Globus pallidus (tissue), 1 donor: ENCODE measurements around the gene POU3F4.

Source experiments
- DNase-seq: peaks from one replicate; pipeline ENCODE4 v3.0.0-alpha.2; 2015; ENCODE audit warnings: low spot score

POU3F4 gene

GRCh38 chrX:83508006-83508405 lies at the start of gene POU3F4:
Gene POU3F4 (plus strand): TSS chrX:83508290. CDS start chrX:83508325, 35 bp downstream.
- DNase-seq, result peak; percentile 61

- peak; percentile 15 for DNase-seq
Measured at GRCh38 chrX:83469551-83469950, 38.5 kb upstream of the POU3F4 start.

- no peak for DNase-seq
Measured at GRCh38 chrX:83495898-83496297, 12.2 kb upstream of the POU3F4 start.

DNA sequence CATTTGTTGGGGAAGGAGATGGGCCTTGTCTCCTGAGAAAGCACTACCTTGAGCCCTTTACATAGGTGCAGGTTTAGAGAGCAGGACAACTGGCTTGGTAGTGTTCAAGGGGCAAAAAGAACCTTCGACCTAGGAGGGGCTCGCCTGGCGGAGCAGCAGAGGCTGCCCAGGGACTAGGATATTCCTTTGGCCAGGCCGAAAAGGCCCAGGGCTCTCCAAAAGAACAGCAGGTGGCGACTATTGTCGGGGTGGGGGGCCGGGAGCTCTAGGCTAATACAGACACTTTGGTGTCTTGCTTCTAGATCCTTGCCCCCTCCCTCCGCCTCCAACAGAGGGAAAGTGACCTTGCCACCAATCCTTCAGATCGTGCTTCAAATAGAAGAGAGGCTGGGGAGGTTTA lies 7.1 kb upstream of the POU3F4 start:
- DNase-seq, result no peak

- DNase-seq, result no peak
Measured at GRCh38 chrX:83501530-83501929, 6.6 kb upstream of the POU3F4 start.

- DNase-seq, result no peak
Measured at GRCh38 chrX:83504721-83505479, 3.2 kb upstream of the POU3F4 start.

DNA sequence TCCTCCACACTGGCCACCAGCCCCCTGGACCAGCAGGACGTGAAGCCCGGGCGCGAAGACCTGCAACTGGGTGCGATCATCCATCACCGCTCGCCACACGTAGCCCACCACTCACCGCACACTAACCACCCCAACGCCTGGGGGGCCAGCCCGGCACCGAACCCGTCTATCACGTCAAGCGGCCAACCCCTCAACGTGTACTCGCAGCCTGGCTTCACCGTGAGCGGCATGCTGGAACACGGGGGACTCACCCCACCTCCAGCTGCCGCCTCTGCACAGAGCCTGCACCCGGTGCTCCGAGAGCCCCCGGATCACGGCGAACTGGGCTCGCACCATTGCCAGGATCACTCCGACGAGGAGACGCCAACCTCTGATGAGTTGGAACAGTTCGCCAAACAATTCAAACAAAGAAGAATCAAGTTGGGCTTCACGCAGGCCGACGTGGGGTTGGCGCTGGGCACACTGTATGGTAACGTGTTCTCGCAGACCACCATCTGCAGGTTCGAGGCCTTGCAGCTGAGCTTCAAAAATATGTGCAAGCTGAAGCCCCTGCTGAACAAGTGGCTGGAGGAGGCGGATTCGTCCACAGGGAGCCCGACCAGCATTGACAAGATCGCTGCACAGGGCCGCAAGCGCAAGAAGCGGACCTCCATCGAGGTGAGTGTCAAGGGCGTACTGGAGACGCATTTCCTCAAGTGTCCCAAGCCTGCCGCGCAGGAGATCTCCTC lies 600 bp downstream of the POU3F4 start:
- no peak for DNase-seq

DNA sequence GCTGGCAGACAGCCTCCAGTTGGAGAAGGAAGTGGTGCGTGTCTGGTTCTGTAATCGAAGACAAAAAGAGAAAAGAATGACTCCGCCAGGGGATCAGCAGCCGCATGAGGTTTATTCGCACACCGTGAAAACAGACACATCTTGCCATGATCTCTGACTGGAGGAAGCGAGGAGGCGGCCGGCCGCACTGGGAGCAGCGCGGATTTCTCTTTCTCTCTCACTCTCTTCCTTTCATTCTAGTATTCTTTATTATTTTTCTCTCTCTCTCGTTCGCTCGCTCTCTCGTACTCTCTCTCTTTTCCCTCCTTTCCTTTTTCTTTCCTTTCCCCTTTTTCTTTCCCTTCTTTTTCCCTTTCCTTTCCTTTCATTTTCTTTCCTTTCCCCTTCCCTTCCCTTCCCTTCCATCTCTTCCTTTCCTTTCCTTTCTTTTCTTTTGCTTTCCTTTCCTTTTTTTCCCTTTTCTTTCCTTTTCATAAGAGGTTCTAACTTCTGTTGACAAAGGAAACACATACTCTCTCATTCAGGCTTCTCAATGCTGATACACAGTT lies 1.2 kb downstream of the POU3F4 start:
- DNase-seq, result no peak

DNA sequence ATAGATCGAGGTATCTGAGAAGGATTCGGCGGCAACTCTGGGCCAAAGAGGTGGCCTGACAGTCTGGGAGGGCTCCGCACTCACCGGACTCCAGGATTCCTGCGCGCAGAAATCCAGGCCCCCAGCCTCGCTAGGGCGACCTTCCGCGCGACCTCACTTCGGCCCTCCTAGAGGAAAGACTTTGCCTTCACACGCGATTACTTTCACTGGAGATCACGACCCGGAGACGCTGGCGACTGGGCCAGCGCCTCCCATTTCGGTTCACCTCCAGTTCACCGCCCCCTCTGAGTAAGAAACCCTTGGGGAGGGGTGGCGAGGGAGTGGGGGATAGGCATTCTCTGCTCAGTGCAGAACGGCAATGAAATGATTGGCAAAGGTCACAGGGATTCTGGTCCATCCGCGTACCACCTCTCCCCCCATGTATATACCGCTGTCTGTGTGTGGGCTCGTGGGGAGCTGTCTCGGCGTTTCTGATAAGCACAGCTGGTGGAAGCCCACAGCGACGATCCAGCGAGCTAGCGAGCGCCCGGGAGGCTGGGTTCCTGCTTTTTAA lies 2.5 kb downstream of the POU3F4 start:
- DNase-seq, result no peak

DNA sequence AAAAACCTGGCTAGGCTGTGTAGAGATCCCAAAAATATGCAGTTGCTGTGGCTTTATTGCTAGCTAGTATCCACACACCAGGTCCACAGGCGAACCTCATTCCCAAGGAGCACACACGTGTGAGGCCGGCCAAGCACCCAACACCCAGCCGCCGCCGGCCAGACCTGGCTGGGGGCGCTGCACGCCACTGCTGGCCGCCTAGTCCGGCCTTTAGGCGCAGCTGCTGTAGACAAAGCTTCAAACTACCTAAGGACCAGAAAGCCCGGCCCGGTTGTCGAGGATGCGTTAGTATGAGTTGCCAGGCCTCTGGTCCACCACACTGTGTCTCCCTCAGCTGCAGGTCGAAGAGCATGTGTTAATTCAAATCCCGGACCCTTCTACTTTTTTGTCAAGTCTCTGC lies 3.1 kb downstream of the POU3F4 start:
- no peak for DNase-seq

- DNase-seq, result no peak
Measured at GRCh38 chrX:83512111-83512510, 4.0 kb downstream of the POU3F4 start.

DNA sequence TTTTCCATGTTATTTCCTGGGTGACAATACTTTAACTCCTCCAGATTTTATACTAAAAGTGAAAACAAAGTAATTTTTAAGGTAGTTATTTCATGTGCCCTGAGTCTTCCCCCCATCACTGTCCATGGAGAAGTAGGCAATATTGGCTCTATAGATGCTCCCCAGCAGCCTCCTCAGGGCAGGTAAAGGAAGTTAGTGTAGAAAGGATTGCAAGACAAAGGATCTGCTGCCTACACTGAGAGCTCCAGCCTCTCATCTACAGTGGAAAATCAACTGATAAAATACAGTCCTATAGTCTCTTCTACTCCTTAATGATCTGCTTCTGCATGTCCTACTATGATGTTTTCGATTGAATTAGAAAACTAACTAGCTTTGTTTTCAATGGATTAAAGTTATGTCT lies 8.5 kb downstream of the POU3F4 start:
- no peak for DNase-seq

GRCh38 chrX:83521905-83522304 lies 13.8 kb downstream of the POU3F4 start:
- no peak for DNase-seq

GRCh38 chrX:83529950-83530349 lies 21.9 kb downstream of the POU3F4 start:
- no peak for DNase-seq

GRCh38 chrX:83535417-83536196 lies 27.5 kb downstream of the POU3F4 start:
- DNase-seq, result no peak
